A549 (cell line): Measurements from ENCODE around the gene CLDN5.

Experiments used
- CTCF ChIP-seq: fragments of >200 bp; sonication (Bioruptor Twin); formaldehyde crosslinking; IDR thresholded peaks from 3 replicates; pipeline ENCODE4 v1.5.1; 2016
- POLR2A ChIP-seq: IDR thresholded peaks from 2 replicates; pipeline ENCODE4 v1.6.1; 2012; ENCODE audit warnings: mild to moderate bottlenecking, low read length

GRCh38 chr22:19509923-19510322 lies 14.3 kb downstream of the CLDN5 start:
- TF ChIP-seq CTCF (no peak), POLR2A (no peak)
